GM12878 (cell line): ENCODE measurements around the gene ELAVL2. TPM values are rescaled to one million over a fixed set of nuclear protein-coding genes. Genes with fewer than 3 reads are reported as not detected.

ENCODE experiments used
- ATAC-seq: fragments of 200-7000 bp; cut with Tn5 transposase; 3 replicates; pipeline ENCODE4 v1.9.1; 2020; ENCODE audit warnings: mild to moderate bottlenecking, moderate library complexity
- BruUV-seq: library from RNA; stranded (reverse); fragments of 400-500 nt; replicated peaks from 2 replicates; lab custom pipeline; 2021; lab: Mats Ljungman, UMichigan
- CTCF ChIA-PET: fragments of 300-600 bp; sonication (Branson Sonifier 250); formaldehyde crosslinking; extraction: SDS; loops from one replicate; lab custom pipeline; 2021; ENCODE audit warnings: inconsistent platforms; lab: Yijun Ruan, JAX
- POLR2A ChIA-PET: fragments of 350-600 bp; formaldehyde crosslinking; extraction: SDS; loops from one replicate; lab custom pipeline; 2021; ENCODE audit warnings: inconsistent platforms; lab: Charles Lee
- RAD21 ChIA-PET: fragments of 300-600 bp; sonication (Branson Sonifier 250); formaldehyde crosslinking; loops from one replicate; lab custom pipeline; 2023; ENCODE audit warnings: antibody characterized with exemption; ENCODE audit not compliant: unreplicated experiment; lab: Charles Lee
- SMC1A ChIA-PET: fragments of 300-600 bp; sonication (Branson Sonifier 250); formaldehyde crosslinking; loops from one replicate; lab custom pipeline; 2023; ENCODE audit not compliant: unreplicated experiment, uncharacterized antibody; lab: Charles Lee
- DNase-seq: peaks from one replicate; pipeline ENCODE4 v3.0.0-alpha.2; 2011; ENCODE audit warnings: low read depth, low spot score
- FAIRE-seq: peaks from 3 replicates; lab custom pipeline; 2011; peaks lifted over from hg19 to GRCh38; lab: Jason Lieb, UNC
- H2AFZ ChIP-seq: 2 replicates; pipeline ENCODE4 v1.6.0; 2011; ENCODE audit warnings: low read depth, low read length, control low read depth; ENCODE audit not compliant: control insufficient read depth
- H3K27ac ChIP-seq: 2 replicates; pipeline ENCODE4 v1.5.1; 2011; ENCODE audit warnings: control low read depth; ENCODE audit not compliant: control insufficient read depth, insufficient read depth
- H3K27me3 ChIP-seq, 2 experiments: replicated peaks in 1 of 2; 2 replicates each; pipeline versions ENCODE4 v1.6.0 to v1.6.1; 2011; ENCODE audit warnings: low read length in 1 of 2; ENCODE audit not compliant: control insufficient read depth in 2 of 2, insufficient read depth in 2 of 2
- H3K36me3 ChIP-seq, 2 experiments: 2 replicates each; pipeline ENCODE4 v1.5.1; 2011; ENCODE audit warnings: low read length in 1 of 2; ENCODE audit not compliant: control insufficient read depth in 2 of 2, insufficient read depth in 2 of 2
- H3K4me1 ChIP-seq: 2 replicates; pipeline ENCODE4 v1.6.1; 2011; ENCODE audit warnings: mild to moderate bottlenecking, low read length, moderate library complexity, mixed read lengths; ENCODE audit not compliant: control insufficient read depth, insufficient read depth
- H3K4me2 ChIP-seq: 2 replicates; pipeline ENCODE4 v1.6.0; 2011; ENCODE audit warnings: control low read depth; ENCODE audit not compliant: control insufficient read depth, insufficient read depth
- H3K4me3 ChIP-seq: fragments of 200-600 bp; sonication (generic); 2 replicates; pipeline ENCODE4 v1.5.1; 2016
- H3K79me2 ChIP-seq: 2 replicates; pipeline ENCODE4 v1.6.0; 2011; ENCODE audit warnings: low read length; ENCODE audit not compliant: control insufficient read depth, insufficient read depth
- H3K9ac ChIP-seq: 2 replicates; pipeline ENCODE4 v1.8.0; 2011; ENCODE audit warnings: low read length, control low read depth, mixed read lengths; ENCODE audit not compliant: control insufficient read depth, insufficient read depth
- H3K9me3 ChIP-seq: replicated peaks from 3 replicates; pipeline ENCODE4 v1.5.1; 2011; ENCODE audit warnings: mild to moderate bottlenecking, low read length; ENCODE audit not compliant: control insufficient read depth, insufficient read depth
- H4K20me1 ChIP-seq: 2 replicates; pipeline ENCODE4 v1.6.0; 2011; ENCODE audit not compliant: control insufficient read depth, insufficient read depth
- BACH1 ChIP-seq: fragments of 450-650 bp; IDR thresholded peaks from 2 replicates; pipeline ENCODE4 v1.6.1; 2017; ENCODE audit warnings: mild to moderate bottlenecking, borderline replicate concordance
- JUNB ChIP-seq: IDR thresholded peaks from 2 replicates; pipeline ENCODE4 v1.6.1; 2016; ENCODE audit warnings: antibody characterized with exemption, mild to moderate bottlenecking
- NBN ChIP-seq: fragments of 450-650 bp; IDR thresholded peaks from 2 replicates; pipeline ENCODE4 v1.6.1; 2016
- NR2C1 ChIP-seq: fragments of 450-650 bp; IDR thresholded peaks from 2 replicates; pipeline ENCODE4 v1.6.1; 2017; ENCODE audit warnings: antibody characterized with exemption, mild to moderate bottlenecking, moderate library complexity
- SRF ChIP-seq, 2 experiments: IDR thresholded peaks; 2 replicates each; pipeline ENCODE4 v1.6.1; 2011; ENCODE audit warnings: low read depth in 2 of 2, low read length in 2 of 2, mild to moderate bottlenecking in 1 of 2, moderate library complexity in 1 of 2
- ZNF217 ChIP-seq: fragments of 450-650 bp; IDR thresholded peaks from 2 replicates; pipeline ENCODE4 v1.6.1; 2017; ENCODE audit warnings: antibody characterized with exemption, mild to moderate bottlenecking
- ZNF24 ChIP-seq: fragments of 450-650 bp; IDR thresholded peaks from 2 replicates; pipeline ENCODE4 v1.6.1; 2017; ENCODE audit warnings: antibody characterized with exemption, mild to moderate bottlenecking
- whole genome bisulfite sequencing: methylation state at CpG from one replicate; pipeline ENCODE4 v1.1.6; 2016; ENCODE audit warnings: low lambda C conversion rate; ENCODE audit not compliant: insufficient replicate concordance, insufficient coverage; ENCODE audit errors: missing lambda C conversion rate; 5-methylcytosine and 5-hydroxymethylcytosine counted together
- in situ Hi-C: fragments of 300-500 bp; cut with MboI; formaldehyde crosslinking; loops from 9 replicates; pipeline ENCODE4 v1.14.3; 2018; ENCODE audit warnings: mixed read lengths
- intact Hi-C: fragments of 100-400 bp; cut with micrococcal nuclease; formaldehyde crosslinking; loops from one replicate; pipeline ENCODE4 v1.14.2; 2022; ENCODE audit not compliant: unreplicated experiment
- polyA plus RNA-seq, 11 experiments: library from polyadenylated mRNA; depleted of rRNA in 4 of 11; unstranded in 6 of 11; stranded (reverse) in 5 of 11; fragments of >200 nt; fragmentation: Nextera tagmentation in 4 of 11; fragmentation: Illumina TruSeq in 1 of 11; extraction: Ambion mirVana in 4 of 11; extraction: Trizol in 1 of 11; gene quantifications; 1 replicate in 1 of 11; 2 replicates in 10 of 11; pipeline versions ENCODE4 v1.2.1 to v1.2.3, GENCODE V29; 2011 to 2016; ENCODE audit warnings: inconsistent platforms in 2 of 11, missing spikeins in 2 of 11, low read depth in 1 of 11
- total RNA-seq, 4 experiments: library from RNA; depleted of rRNA in 3 of 4; stranded (reverse); fragments of >200 nt in 3 of 4; fragmentation: Illumina TruSeq in 1 of 4; extraction: Trizol in 1 of 4; gene quantifications; 2 replicates each; pipeline versions ENCODE4 v1.2.1 to v1.2.3, GENCODE V29; 2013 to 2021
- TF ChIP-seq, protein P1 (sequence below): fragments of 450-650 bp; formaldehyde crosslinking; IDR thresholded peaks from 2 replicates; pipeline ENCODE4 v1.5.0; 2022; ENCODE audit warnings: mild to moderate bottlenecking, missing genetic modification characterization
- TF ChIP-seq, protein P2 (sequence below): fragments of 450-650 bp; IDR thresholded peaks from 2 replicates; pipeline ENCODE4 v1.6.1; 2016; ENCODE audit warnings: mild to moderate bottlenecking
- TF ChIP-seq, protein P3 (sequence below): fragments of 450-650 bp; formaldehyde crosslinking; IDR thresholded peaks from 2 replicates; pipeline ENCODE4 v1.4.0; 2022; ENCODE audit warnings: mild to moderate bottlenecking, moderate library complexity

The ELAVL2 gene
- total and polyA plus RNA-seq, 10 of the 15 experiments (the other 5 are each of a cell fraction or from before 2014, with no cell fraction given): 0.24 to 2.6 (median 0.76) TPM

DNA sequence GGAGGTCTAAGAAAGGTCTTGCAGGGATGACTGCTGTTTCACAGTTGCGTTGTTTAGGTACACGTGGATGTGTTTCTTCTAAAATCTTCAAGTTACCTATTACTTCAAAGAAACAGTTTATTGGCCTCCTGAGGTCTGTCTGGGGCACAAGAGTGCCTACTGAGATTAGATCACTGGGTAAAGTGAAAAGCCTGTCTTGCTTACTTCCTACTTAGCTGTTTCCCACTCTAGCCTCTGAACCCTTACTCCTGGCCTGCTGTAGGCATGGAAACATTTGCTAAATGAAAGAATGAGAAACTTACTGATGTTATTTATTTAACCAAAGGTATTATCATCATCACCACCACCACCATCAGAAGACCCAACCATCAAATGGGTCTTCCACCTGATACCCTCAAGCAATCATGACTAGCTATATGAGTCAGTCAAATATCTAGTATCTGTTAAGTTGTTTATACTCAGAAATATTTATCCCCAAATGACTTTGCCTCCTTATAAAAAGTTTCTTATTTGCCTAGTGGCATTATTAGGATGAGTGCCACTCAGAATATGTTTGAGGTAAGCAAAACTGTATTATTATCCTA, 92.5 kb downstream of the ELAVL2 start (continued):
- TF ChIP-seq, protein P1, sequence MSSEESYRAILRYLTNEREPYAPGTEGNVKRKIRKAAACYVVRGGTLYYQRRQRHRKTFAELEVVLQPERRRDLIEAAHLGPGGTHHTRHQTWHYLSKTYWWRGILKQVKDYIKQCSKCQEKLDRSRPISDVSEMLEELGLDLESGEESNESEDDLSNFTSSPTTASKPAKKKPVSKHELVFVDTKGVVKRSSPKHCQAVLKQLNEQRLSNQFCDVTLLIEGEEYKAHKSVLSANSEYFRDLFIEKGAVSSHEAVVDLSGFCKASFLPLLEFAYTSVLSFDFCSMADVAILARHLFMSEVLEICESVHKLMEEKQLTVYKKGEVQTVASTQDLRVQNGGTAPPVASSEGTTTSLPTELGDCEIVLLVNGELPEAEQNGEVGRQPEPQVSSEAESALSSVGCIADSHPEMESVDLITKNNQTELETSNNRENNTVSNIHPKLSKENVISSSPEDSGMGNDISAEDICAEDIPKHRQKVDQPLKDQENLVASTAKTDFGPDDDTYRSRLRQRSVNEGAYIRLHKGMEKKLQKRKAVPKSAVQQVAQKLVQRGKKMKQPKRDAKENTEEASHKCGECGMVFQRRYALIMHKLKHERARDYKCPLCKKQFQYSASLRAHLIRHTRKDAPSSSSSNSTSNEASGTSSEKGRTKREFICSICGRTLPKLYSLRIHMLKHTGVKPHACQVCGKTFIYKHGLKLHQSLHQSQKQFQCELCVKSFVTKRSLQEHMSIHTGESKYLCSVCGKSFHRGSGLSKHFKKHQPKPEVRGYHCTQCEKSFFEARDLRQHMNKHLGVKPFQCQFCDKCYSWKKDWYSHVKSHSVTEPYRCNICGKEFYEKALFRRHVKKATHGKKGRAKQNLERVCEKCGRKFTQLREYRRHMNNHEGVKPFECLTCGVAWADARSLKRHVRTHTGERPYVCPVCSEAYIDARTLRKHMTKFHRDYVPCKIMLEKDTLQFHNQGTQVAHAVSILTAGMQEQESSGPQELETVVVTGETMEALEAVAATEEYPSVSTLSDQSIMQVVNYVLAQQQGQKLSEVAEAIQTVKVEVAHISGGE (CRISPR knock-in tag): no peak

DNA sequence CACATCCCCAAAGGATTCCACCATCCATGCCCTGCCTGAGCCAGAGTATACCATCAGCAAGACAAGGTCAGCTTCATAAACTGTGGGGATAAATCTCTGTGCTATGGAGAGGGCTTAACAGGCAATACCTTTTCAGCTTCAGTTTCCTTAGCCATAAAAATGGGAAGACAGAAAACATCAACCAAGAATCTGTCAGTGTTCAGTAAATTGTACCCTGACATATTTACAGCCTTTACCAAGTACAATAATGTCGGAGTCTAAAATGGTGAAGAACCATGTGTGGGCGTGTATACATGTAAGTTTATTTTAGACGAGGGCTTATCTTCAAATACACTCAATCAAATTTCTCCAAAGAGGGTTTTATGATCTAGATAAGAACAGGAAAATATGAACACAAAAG, 94.7 kb downstream of the ELAVL2 start:
- Histone ChIP-seq H4K20me1 (no peaks in the 10 kb centered on the region), H3K4me1 (no peaks in the 10 kb centered on the region), H3K4me2 (no peak overlapping the region), H2AFZ (no peak overlapping the region), H3K9ac (no peak overlapping the region), H3K27ac (no peak overlapping the region), H3K27me3 (no peaks in the 10 kb centered on the region), H3K36me3 (no peaks in the 10 kb centered on the region), H3K79me2 (no peaks in the 10 kb centered on the region), H3K9me3 (no peaks in the 10 kb centered on the region), H3K4me3 (no peak overlapping the region)
- BruUV-seq: no TSS peak
- ChIA-PET RAD21 (no interaction called here), POLR2A (interaction anchor here (1.2 kb wide), 1 partner anchor 82 kb away, joined by 3 read pairs; no protein-coding TSS in a partner anchor), SMC1A (interaction anchor here (0.6 to 4.3 kb wide), 6 partner anchors 10 to 87 kb away, joined by 3 to 20 read pairs (median 6); no protein-coding TSS in a partner anchor), CTCF (interaction anchor here (0.6 to 1.6 kb wide), 2 partner anchors 38 to 345 kb away, joined by 3 read pairs; no protein-coding TSS in a partner anchor)
- no peak for DNase-seq
- in situ Hi-C loops (no loop called here), intact Hi-C loops (no loop called here)
- FAIRE-seq: no peak
- 17% methylated on average over 3 of the region's 3 CpGs for WGBS
- ATAC-seq: no peak
- TF ChIP-seq JUNB (no peak), NR2C1 (no peak), ZNF217 (no peak), BACH1 (no peak), ZNF24 (no peak), SRF (IDR thresholded peaks at IDR 0.05; ENCODE audit: low read depth in 2 of 2, low read length in 2 of 2) (no peak), NBN (no peak)
- TF ChIP-seq, protein P2, sequence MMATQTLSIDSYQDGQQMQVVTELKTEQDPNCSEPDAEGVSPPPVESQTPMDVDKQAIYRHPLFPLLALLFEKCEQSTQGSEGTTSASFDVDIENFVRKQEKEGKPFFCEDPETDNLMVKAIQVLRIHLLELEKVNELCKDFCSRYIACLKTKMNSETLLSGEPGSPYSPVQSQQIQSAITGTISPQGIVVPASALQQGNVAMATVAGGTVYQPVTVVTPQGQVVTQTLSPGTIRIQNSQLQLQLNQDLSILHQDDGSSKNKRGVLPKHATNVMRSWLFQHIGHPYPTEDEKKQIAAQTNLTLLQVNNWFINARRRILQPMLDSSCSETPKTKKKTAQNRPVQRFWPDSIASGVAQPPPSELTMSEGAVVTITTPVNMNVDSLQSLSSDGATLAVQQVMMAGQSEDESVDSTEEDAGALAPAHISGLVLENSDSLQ: no peak
- TF ChIP-seq, protein P3, sequence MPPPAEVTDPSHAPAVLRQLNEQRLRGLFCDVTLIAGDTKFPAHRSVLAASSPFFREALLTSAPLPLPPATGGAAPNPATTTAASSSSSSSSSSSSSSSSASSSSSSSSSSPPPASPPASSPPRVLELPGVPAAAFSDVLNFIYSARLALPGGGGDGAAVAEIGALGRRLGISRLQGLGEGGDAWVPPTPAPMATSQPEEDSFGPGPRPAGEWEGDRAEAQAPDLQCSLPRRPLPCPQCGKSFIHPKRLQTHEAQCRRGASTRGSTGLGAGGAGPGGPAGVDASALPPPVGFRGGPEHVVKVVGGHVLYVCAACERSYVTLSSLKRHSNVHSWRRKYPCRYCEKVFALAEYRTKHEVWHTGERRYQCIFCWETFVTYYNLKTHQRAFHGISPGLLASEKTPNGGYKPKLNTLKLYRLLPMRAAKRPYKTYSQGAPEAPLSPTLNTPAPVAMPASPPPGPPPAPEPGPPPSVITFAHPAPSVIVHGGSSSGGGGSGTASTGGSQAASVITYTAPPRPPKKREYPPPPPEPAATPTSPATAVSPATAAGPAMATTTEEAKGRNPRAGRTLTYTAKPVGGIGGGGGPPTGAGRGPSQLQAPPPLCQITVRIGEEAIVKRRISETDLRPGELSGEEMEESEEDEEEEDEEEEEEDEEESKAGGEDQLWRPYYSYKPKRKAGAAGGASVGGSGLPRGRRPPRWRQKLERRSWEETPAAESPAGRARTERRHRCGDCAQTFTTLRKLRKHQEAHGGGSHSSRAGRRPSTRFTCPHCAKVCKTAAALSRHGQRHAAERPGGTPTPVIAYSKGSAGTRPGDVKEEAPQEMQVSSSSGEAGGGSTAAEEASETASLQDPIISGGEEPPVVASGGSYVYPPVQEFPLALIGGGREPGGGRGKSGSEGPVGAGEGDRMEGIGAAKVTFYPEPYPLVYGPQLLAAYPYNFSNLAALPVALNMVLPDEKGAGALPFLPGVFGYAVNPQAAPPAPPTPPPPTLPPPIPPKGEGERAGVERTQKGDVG (CRISPR knock-in tag): no peak
